ENCODE measurements around the gene GPSM1. TPM values are rescaled to one million over a fixed set of nuclear protein-coding genes. Genes with fewer than 3 reads are reported as not detected.

The GPSM1 gene
- total and polyA plus RNA-seq, 2 donors (not counting 1 experiment from before 2014, with no cell fraction given): 2.4 to 6.3 TPM

DNA sequence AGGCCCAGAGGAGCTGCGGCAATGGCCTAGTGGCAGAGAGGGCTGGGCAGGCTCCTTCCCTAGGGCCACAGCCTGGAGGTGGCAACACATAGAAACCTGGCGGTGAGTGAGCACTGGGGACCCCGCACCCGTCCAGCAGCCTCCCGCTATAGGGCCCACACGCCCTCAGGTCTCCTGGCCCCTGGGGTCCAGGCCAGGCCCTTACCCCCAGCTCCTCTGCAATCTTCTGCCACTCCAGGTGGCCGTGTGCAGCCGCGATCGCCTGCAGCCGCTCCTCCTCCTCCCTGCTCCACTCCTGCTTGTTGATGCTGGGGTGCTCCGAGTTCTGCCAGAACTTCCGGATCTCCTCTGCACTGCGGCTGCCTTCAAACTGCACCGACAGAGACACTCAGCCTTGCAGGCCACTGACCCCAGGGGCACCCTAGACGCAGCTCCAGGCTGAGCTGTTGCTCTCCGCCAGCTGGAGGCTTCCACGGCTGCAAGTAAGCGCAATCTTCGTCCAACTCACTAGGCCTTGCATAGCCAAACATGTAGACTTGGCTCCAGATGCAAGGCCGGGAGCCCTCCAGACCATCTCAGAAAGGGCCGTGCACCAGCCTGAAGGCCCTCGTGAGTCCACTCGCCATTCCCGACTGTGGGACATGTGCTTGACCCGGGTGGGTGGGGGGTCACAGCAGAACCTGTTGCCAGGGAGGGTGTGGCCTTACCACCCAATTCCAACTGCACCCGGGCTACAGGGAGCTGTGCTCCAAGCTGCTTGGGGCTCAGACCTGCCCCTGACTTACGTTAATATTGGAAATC is 64.6 kb downstream of the GPSM1 start:
- intact Hi-C loops (cut with micrococcal nuclease): no loop called here
- Histone ChIP-seq H3K79me2 (ENCODE audit: control insufficient read depth, insufficient read depth, low read length) (peaks cover 9% of the 10 kb centered on the region), H3K4me3 (ENCODE audit: control extremely low read depth in 1 of 5, extremely low read depth in 1 of 5, insufficient read depth in 1 of 5, low read depth in 2 of 5, low read length in 4 of 5) (no peak overlapping the region), H3K4me2 (replicated peaks; ENCODE audit: low read depth, low read length, poor library complexity, severe bottlenecking) (no peak overlapping the region), H2AFZ (ENCODE audit: insufficient read depth, low read depth, low read length, poor library complexity, severe bottlenecking) (no peak overlapping the region), H3K9me3 (ENCODE audit: control extremely low read depth in 1 of 3, control insufficient read depth in 2 of 3, insufficient read depth in 1 of 3, low read length in 2 of 3) (no peaks in the 10 kb centered on the region), H3K36me3 (replicated peaks in 1 of 2; ENCODE audit: control extremely low read depth in 1 of 2, control insufficient read depth in 1 of 2, extremely low read depth in 1 of 2, insufficient read depth in 2 of 2, low read length in 1 of 2) (peaks cover 1 to 85% of the 10 kb centered on the region in 2 experiments), H4K20me1 (ENCODE audit: control insufficient read depth, insufficient read depth, low read length, poor library complexity, severe bottlenecking) (peaks cover 2% of the 10 kb centered on the region), H3K9ac (ENCODE audit: low read length) (no peak overlapping the region), H3K27me3 (replicated peaks in 1 of 4; ENCODE audit: control extremely low read depth in 1 of 4, control insufficient read depth in 3 of 4, insufficient read depth in 4 of 4, low read length in 3 of 4) (no peaks in the 10 kb centered on the region), H3K27ac (ENCODE audit: low read length in 2 of 2) (no peak overlapping the region), H3K4me1 (ENCODE audit: control insufficient read depth in 2 of 2, insufficient read depth in 2 of 2, low read length in 2 of 2) (no peaks in the 10 kb centered on the region)
- DNase-seq (no peak), ATAC-seq (ENCODE audit: low read depth) (no peak)
- Mint-ChIP-seq H3K27me3 (no peaks in the 10 kb centered on the region), H3K4me1 (no peaks in the 10 kb centered on the region), H3K4me3 (no peak overlapping the region), H3K9me3 (ENCODE audit: insufficient read depth) (no peaks in the 10 kb centered on the region), H3K27ac (no peak overlapping the region)
- TF ChIP-seq, protein P1, sequence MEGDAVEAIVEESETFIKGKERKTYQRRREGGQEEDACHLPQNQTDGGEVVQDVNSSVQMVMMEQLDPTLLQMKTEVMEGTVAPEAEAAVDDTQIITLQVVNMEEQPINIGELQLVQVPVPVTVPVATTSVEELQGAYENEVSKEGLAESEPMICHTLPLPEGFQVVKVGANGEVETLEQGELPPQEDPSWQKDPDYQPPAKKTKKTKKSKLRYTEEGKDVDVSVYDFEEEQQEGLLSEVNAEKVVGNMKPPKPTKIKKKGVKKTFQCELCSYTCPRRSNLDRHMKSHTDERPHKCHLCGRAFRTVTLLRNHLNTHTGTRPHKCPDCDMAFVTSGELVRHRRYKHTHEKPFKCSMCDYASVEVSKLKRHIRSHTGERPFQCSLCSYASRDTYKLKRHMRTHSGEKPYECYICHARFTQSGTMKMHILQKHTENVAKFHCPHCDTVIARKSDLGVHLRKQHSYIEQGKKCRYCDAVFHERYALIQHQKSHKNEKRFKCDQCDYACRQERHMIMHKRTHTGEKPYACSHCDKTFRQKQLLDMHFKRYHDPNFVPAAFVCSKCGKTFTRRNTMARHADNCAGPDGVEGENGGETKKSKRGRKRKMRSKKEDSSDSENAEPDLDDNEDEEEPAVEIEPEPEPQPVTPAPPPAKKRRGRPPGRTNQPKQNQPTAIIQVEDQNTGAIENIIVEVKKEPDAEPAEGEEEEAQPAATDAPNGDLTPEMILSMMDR (IDR thresholded peaks at IDR 0.05): no peak
- TF ChIP-seq EZH2 (IDR thresholded peaks at IDR 0.05; ENCODE audit: borderline replicate concordance, insufficient read depth, low read depth, low read length, poor library complexity, severe bottlenecking): no peak
- POLR2A ChIA-PET: interaction anchor here (1.1 kb wide), 1 partner anchor 12 kb away, joined by 3 read pairs; no protein-coding TSS in a partner anchor
- 98% methylated on average over 28 of the region's 28 CpGs for WGBS (ENCODE audit: insufficient coverage)
- CTCF ChIA-PET: no interaction called here

All from B cell (primary cell).